IPS DF 6.9 (cell line): ENCODE results near the gene CBLIF.
"Not testable (repeated sequence)": the region's sequence is repeated elsewhere in the genome, so short reads cannot be mapped to it uniquely, and the experiment has no call there.

Experiments used
- DNase-seq: peaks from one replicate; pipeline ENCODE4 v3.0.0-alpha.2; 2013; ENCODE audit warnings: low read depth, low spot score
- H3K27ac ChIP-seq: one replicate; pipeline ENCODE4 v1.5.1; 2013; ENCODE audit warnings: low read length, control low read depth
- H3K27me3 ChIP-seq: 2 replicates; pipeline ENCODE4 v1.6.1; 2013; ENCODE audit warnings: mild to moderate bottlenecking, low read length; ENCODE audit not compliant: control insufficient read depth, insufficient read depth
- H3K36me3 ChIP-seq: 2 replicates; pipeline ENCODE4 v1.6.1; 2013; ENCODE audit warnings: low read length; ENCODE audit not compliant: control insufficient read depth, insufficient read depth
- H3K4me1 ChIP-seq: 2 replicates; pipeline ENCODE4 v1.6.1; 2013; ENCODE audit warnings: low read length; ENCODE audit not compliant: control insufficient read depth, insufficient read depth
- H3K4me3 ChIP-seq: 2 replicates; pipeline ENCODE4 v1.5.1; 2013; ENCODE audit warnings: mild to moderate bottlenecking, low read length
- H3K9me3 ChIP-seq: 2 replicates; pipeline ENCODE4 v1.6.1; 2013; ENCODE audit warnings: low read length, inconsistent platforms; ENCODE audit not compliant: control insufficient read depth, insufficient read depth
- WGBS: extraction: QIAGEN DNeasy Blood & Tissue Kit; methylation state at CpG from one replicate; pipeline ENCODE4 v1.1.7; 2013; ENCODE audit warnings: mixed read lengths, missing lambda C conversion rate; ENCODE audit not compliant: insufficient read length, insufficient coverage; 5-methylcytosine and 5-hydroxymethylcytosine counted together

Gene CBLIF

GRCh38 chr11:59867946-59868345, 22.6 kb upstream of the CBLIF start:
- no peaks in the 10 kb centered on the region for H3K9me3 ChIP-seq
- no peaks in the 10 kb centered on the region for H3K36me3 ChIP-seq

GRCh38 chr11:59866836-59867235, 21.5 kb upstream of the CBLIF start:
- DNase-seq, result no peak
- Histone ChIP-seq H3K27me3 (no peaks in the 10 kb centered on the region), H3K36me3 (no peaks in the 10 kb centered on the region), H3K27ac (no peak overlapping the region), H3K4me3 (no peak overlapping the region), H3K4me1 (no peaks in the 10 kb centered on the region), H3K9me3 (no peaks in the 10 kb centered on the region)
- no CpG with 5 or more reads among the region's 1 CpG for WGBS

More at GRCh38 chr11:59867946-59868345, 22.6 kb upstream of the CBLIF start:
- Histone ChIP-seq H3K27me3 (no peaks in the 10 kb centered on the region), H3K27ac (no peak overlapping the region), H3K4me1 (no peaks in the 10 kb centered on the region), H3K4me3 (no peak overlapping the region)
- no peak for DNase-seq
- no CpG with 5 or more reads among the region's 2 CpGs for WGBS

GRCh38 chr11:59866397-59866796, 21.1 kb upstream of the CBLIF start, which contains the start of gene TCN1:
TSS of gene TCN1 (minus strand) at chr11:59866487. CDS start at chr11:59866470, 17 bp downstream.
- no peaks in the 10 kb centered on the region for H3K9me3 ChIP-seq
- WGBS, result no CpG with 5 or more reads among the region's 3 CpGs
- no peak within 1 kb of the TSS for H3K4me3 ChIP-seq
- no peaks in the 10 kb centered on the region for H3K27me3 ChIP-seq
- H3K36me3 ChIP-seq, result no peaks in the 10 kb centered on the region
- no peak within 1 kb of the TSS for H3K27ac ChIP-seq
- DNase-seq, result no peak
- no peaks in the 10 kb centered on the region for H3K4me1 ChIP-seq

GRCh38 chr11:59865031-59865430, 19.7 kb upstream of the CBLIF start:
- no peaks in the 10 kb centered on the region for H3K4me1 ChIP-seq
- DNase-seq, result no peak
- no peaks in the 10 kb centered on the region for H3K36me3 ChIP-seq
- no peaks in the 10 kb centered on the region for H3K9me3 ChIP-seq
- WGBS, result no CpG with 5 or more reads among the region's 1 CpG
- H3K4me3 ChIP-seq, result no peak overlapping the region
- no peak overlapping the region for H3K27ac ChIP-seq
- H3K27me3 ChIP-seq, result no peaks in the 10 kb centered on the region

- no peaks in the 10 kb centered on the region; the same call in 1 of the 2 replicates for H3K4me1 ChIP-seq
- no peaks in the 10 kb centered on the region for H3K36me3 ChIP-seq
- no peaks in the 10 kb centered on the region for H3K9me3 ChIP-seq
- no peak overlapping the region for H3K4me3 ChIP-seq
- H3K27me3 ChIP-seq, result no peaks in the 10 kb centered on the region
- no peak overlapping the region for H3K27ac ChIP-seq
- DNase-seq, result no peak
- WGBS, result no CpG with 5 or more reads among the region's 3 CpGs
These were observed 17.0 kb upstream of the CBLIF start for GRCh38 chr11:59862252-59862651.

- Histone ChIP-seq H3K4me1 (no peaks in the 10 kb centered on the region; the same call in 1 of the 2 replicates), H3K36me3 (no peaks in the 10 kb centered on the region), H3K9me3 (no peaks in the 10 kb centered on the region), H3K4me3 (no peak overlapping the region), H3K27me3 (no peaks in the 10 kb centered on the region), H3K27ac (no peak overlapping the region)
- no peak for DNase-seq
These were observed 14.4 kb upstream of the CBLIF start for GRCh38 chr11:59859673-59860072.

GRCh38 chr11:59857439-59858434, 12.4 kb upstream of the CBLIF start:
- DNase-seq, result no peak
- Histone ChIP-seq H3K27ac (no peak overlapping the region), H3K4me1 (no peaks in the 10 kb centered on the region; the same call in 1 of the 2 replicates), H3K36me3 (no peaks in the 10 kb centered on the region), H3K4me3 (no peak overlapping the region), H3K27me3 (no peaks in the 10 kb centered on the region), H3K9me3 (no peaks in the 10 kb centered on the region)
- WGBS, result no CpG with 5 or more reads among the region's 10 CpGs

- Histone ChIP-seq H3K4me3 (no peak overlapping the region), H3K27ac (no peak overlapping the region), H3K9me3 (no peaks in the 10 kb centered on the region), H3K4me1 (no peaks in the 10 kb centered on the region; the same call in 1 of the 2 replicates), H3K27me3 (no peaks in the 10 kb centered on the region), H3K36me3 (no peaks in the 10 kb centered on the region)
- DNase-seq, result no peak
- WGBS, result no CpG with 5 or more reads among the region's 2 CpGs
These were observed 9.6 kb upstream of the CBLIF start for GRCh38 chr11:59854871-59855270.

GRCh38 chr11:59851416-59851815, 6.1 kb upstream of the CBLIF start:
- H3K27ac ChIP-seq, H3K4me3 ChIP-seq, DNase-seq, H3K27me3 ChIP-seq, H3K4me1 ChIP-seq, H3K36me3 ChIP-seq, H3K9me3 ChIP-seq: not testable (repeated sequence)
- WGBS, result no CpG with 5 or more reads among the region's 5 CpGs

GRCh38 chr11:59849551-59849950, 4.3 kb upstream of the CBLIF start:
- not testable (repeated sequence) for H3K27ac ChIP-seq, H3K9me3 ChIP-seq, H3K27me3 ChIP-seq, H3K36me3 ChIP-seq, H3K4me3 ChIP-seq, H3K4me1 ChIP-seq, DNase-seq
- WGBS, result no CpG with 5 or more reads among the region's 2 CpGs
